ENCODE data around the gene SLC25A4.

Gene SLC25A4

GRCh38 chr4:185120631-185120946, 22.5 kb upstream of the SLC25A4 start:
- no peak for DNase-seq (ENCODE audit: low read depth in 2 of 2)

- DNase-seq (ENCODE audit: low read depth in 2 of 2), result no peak
Measured at GRCh38 chr4:185122681-185123345, 20.3 kb upstream of the SLC25A4 start.

GRCh38 chr4:185124006-185124405, 19.1 kb upstream of the SLC25A4 start:
- DNase-seq (ENCODE audit: low read depth in 2 of 2), result no peak

- no peak for DNase-seq (ENCODE audit: low read depth in 2 of 2)
Measured at GRCh38 chr4:185127021-185127925, 15.8 kb upstream of the SLC25A4 start.

- no peak for DNase-seq (ENCODE audit: low read depth in 2 of 2)
Measured at GRCh38 chr4:185128272-185129119, 14.6 kb upstream of the SLC25A4 start.

- no peak for DNase-seq (ENCODE audit: low read depth in 2 of 2)
Measured at GRCh38 chr4:185134307-185134869, 8.7 kb upstream of the SLC25A4 start.

- DNase-seq (ENCODE audit: low read depth in 2 of 2), result no peak
Measured at GRCh38 chr4:185137233-185137925, 5.7 kb upstream of the SLC25A4 start.

GRCh38 chr4:185138161-185138560, 4.9 kb upstream of the SLC25A4 start:
- no peak for DNase-seq (ENCODE audit: low read depth in 2 of 2)

GRCh38 chr4:185139736-185140135, 3.3 kb upstream of the SLC25A4 start:
- no peak for DNase-seq (ENCODE audit: low read depth in 2 of 2)

- no peak for DNase-seq (ENCODE audit: low read depth in 2 of 2)
Measured at GRCh38 chr4:185141777-185142176, 1.3 kb upstream of the SLC25A4 start.

- no peak for DNase-seq (ENCODE audit: low read depth in 2 of 2)
Measured at GRCh38 chr4:185142564-185142911, 528 bp upstream of the SLC25A4 start.

- DNase-seq (ENCODE audit: low read depth in 2 of 2), result no peak
Measured at GRCh38 chr4:185143601-185143969, 519 bp downstream of the SLC25A4 start.

GRCh38 chr4:185144601-185145240, 1.7 kb downstream of the SLC25A4 start:
- DNase-seq (ENCODE audit: low read depth in 2 of 2), result no peak

GRCh38 chr4:185145572-185145971, 2.5 kb downstream of the SLC25A4 start:
- no peak for DNase-seq (ENCODE audit: low read depth in 2 of 2)

- no peak for DNase-seq (ENCODE audit: low read depth in 2 of 2)
Measured at GRCh38 chr4:185149392-185149791, 6.3 kb downstream of the SLC25A4 start.

GRCh38 chr4:185151296-185151695, 8.2 kb downstream of the SLC25A4 start:
- DNase-seq (ENCODE audit: low read depth in 2 of 2), result no peak

GRCh38 chr4:185165605-185166063, 22.6 kb downstream of the SLC25A4 start:
- no peak for DNase-seq (ENCODE audit: low read depth in 2 of 2)

- DNase-seq (ENCODE audit: low read depth in 2 of 2), result no peak
Measured at GRCh38 chr4:185167234-185167633, 24.2 kb downstream of the SLC25A4 start.

GRCh38 chr4:185171373-185172071, 28.5 kb downstream of the SLC25A4 start:
- no peak for DNase-seq (ENCODE audit: low read depth in 2 of 2)

GRCh38 chr4:185179488-185179887, 36.4 kb downstream of the SLC25A4 start:
- DNase-seq (ENCODE audit: low read depth in 2 of 2), result no peak
